Loucy (cell line): ENCODE data around the gene NUMBL.
A peak's percentile ranks its signal among the peaks of the same experiment; 100 is the strongest.

Experiments used
- CTCF ChIP-seq: fragments of 200-600 bp; sonication (generic); conservative IDR thresholded peaks from 2 replicates; pipeline ENCODE4 v1.5.1; 2014; ENCODE audit warnings: mild to moderate bottlenecking, antibody characterized with exemption, low read length
- EZH2phosphoT487 ChIP-seq: fragments of 200-600 bp; IDR thresholded peaks from 2 replicates; pipeline ENCODE4 v1.6.1; 2018; ENCODE audit warnings: antibody characterized with exemption, mild to moderate bottlenecking, moderate library complexity, borderline replicate concordance

DNA sequence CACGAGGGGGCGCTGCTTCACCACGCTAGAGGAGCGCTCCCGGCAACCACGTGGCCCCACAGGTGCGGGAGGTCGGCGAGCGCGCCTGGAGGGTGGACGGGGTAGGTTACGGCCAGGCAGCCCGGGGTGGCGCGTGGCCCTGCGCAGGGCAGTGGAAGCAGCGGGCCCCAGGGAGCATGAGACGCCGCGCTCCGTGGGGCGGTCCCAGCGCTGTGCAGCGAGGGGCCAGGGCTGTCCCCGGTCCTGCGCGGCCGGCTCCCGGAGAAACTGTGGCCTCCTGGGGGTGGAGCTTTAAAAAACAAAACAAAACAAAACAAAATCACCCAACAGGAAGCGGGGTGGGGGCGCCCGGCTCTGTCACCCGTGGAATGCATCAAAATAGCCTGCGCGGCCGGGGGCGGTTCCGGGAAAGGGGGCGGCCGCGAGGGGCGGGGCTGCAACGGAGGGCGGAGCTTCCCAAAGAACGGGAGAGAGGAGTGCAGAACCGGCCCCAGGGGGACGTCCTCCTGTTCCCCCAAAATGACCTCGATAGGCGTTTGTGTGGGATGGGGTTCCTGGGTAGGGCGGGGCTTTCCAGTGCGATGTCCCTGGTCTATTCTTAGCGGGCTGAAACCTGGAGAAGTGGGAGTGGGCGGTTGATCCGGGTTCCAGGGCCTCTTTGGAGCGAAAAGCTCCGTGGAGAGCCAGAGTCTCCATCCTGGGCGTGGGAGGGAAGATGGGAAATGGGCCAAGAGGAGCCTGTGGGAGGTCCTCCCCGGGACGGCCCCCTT is 27.3 kb downstream of the NUMBL start:
- peak; percentile 79 for TF ChIP-seq CTCF
- no peak for TF ChIP-seq EZH2phosphoT487
